Gastroesophageal sphincter (tissue), 3 donors: ENCODE data around the gene CPA4.

Experiments
- POLR2A ChIP-seq, 2 donors: fragments of 450-650 bp; IDR thresholded peaks; one replicate each; pipeline ENCODE4 v1.6.1; 2017; ENCODE audit warnings: antibody characterized with exemption in 2 of 2, mild to moderate bottlenecking in 2 of 2, moderate library complexity in 1 of 2
- POLR2AphosphoS5 ChIP-seq: sonication (generic); formaldehyde crosslinking; IDR thresholded peaks from one replicate; pipeline ENCODE4 v1.6.1; 2017; ENCODE audit warnings: antibody characterized with exemption
- TF ChIP-seq, protein P1 (sequence below), 4 experiments: fragments of 200-600 bp in 2 of 4; fragments of 450-650 bp in 2 of 4; sonication (generic) in 1 of 4; IDR thresholded peaks; one replicate each; pipeline ENCODE4 v1.5.1; 2017 to 2019; ENCODE audit warnings: antibody characterized with exemption in 4 of 4, mild to moderate bottlenecking in 2 of 4, moderate library complexity in 2 of 4

DNA sequence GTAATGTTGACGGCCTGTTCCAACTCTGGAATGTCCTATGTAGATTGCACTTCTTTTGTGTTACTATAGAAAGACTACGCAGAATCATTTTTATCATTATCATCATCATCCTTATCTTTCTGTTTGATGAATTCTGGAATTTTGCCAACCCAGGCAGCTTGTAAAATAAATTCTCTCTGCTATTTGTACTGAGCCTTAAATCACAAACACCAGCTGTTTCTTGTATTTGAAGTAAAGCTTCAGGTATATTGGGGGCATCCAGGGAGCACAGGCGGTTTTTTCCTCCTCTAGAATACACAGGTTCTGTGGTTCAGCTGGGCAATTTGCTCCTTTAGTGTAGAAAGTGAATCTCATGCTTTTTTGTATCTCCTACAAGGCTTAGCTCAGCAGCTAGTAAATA lies 36.7 kb downstream of the CPA4 start:
- TF ChIP-seq POLR2AphosphoS5 (no peak), POLR2A (IDR thresholded peaks at IDR 0.05) (no peak)
- TF ChIP-seq, protein P1, sequence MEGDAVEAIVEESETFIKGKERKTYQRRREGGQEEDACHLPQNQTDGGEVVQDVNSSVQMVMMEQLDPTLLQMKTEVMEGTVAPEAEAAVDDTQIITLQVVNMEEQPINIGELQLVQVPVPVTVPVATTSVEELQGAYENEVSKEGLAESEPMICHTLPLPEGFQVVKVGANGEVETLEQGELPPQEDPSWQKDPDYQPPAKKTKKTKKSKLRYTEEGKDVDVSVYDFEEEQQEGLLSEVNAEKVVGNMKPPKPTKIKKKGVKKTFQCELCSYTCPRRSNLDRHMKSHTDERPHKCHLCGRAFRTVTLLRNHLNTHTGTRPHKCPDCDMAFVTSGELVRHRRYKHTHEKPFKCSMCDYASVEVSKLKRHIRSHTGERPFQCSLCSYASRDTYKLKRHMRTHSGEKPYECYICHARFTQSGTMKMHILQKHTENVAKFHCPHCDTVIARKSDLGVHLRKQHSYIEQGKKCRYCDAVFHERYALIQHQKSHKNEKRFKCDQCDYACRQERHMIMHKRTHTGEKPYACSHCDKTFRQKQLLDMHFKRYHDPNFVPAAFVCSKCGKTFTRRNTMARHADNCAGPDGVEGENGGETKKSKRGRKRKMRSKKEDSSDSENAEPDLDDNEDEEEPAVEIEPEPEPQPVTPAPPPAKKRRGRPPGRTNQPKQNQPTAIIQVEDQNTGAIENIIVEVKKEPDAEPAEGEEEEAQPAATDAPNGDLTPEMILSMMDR (IDR thresholded peaks at IDR 0.05), result no peak
